ENCODE data around the gene VWA5B1.
"Not testable (repeated sequence)": the region's sequence is repeated elsewhere in the genome, so short reads cannot be mapped to it uniquely, and the experiment has no call there.

Gene VWA5B1, protein sequence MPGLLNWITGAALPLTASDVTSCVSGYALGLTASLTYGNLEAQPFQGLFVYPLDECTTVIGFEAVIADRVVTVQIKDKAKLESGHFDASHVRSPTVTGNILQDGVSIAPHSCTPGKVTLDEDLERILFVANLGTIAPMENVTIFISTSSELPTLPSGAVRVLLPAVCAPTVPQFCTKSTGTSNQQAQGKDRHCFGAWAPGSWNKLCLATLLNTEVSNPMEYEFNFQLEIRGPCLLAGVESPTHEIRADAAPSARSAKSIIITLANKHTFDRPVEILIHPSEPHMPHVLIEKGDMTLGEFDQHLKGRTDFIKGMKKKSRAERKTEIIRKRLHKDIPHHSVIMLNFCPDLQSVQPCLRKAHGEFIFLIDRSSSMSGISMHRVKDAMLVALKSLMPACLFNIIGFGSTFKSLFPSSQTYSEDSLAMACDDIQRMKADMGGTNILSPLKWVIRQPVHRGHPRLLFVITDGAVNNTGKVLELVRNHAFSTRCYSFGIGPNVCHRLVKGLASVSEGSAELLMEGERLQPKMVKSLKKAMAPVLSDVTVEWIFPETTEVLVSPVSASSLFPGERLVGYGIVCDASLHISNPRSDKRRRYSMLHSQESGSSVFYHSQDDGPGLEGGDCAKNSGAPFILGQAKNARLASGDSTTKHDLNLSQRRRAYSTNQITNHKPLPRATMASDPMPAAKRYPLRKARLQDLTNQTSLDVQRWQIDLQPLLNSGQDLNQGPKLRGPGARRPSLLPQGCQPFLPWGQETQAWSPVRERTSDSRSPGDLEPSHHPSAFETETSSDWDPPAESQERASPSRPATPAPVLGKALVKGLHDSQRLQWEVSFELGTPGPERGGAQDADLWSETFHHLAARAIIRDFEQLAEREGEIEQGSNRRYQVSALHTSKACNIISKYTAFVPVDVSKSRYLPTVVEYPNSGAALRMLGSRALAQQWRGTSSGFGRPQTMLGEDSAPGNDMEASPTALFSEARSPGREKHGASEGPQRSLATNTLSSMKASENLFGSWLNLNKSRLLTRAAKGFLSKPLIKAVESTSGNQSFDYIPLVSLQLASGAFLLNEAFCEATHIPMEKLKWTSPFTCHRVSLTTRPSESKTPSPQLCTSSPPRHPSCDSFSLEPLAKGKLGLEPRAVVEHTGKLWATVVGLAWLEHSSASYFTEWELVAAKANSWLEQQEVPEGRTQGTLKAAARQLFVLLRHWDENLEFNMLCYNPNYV

DNA sequence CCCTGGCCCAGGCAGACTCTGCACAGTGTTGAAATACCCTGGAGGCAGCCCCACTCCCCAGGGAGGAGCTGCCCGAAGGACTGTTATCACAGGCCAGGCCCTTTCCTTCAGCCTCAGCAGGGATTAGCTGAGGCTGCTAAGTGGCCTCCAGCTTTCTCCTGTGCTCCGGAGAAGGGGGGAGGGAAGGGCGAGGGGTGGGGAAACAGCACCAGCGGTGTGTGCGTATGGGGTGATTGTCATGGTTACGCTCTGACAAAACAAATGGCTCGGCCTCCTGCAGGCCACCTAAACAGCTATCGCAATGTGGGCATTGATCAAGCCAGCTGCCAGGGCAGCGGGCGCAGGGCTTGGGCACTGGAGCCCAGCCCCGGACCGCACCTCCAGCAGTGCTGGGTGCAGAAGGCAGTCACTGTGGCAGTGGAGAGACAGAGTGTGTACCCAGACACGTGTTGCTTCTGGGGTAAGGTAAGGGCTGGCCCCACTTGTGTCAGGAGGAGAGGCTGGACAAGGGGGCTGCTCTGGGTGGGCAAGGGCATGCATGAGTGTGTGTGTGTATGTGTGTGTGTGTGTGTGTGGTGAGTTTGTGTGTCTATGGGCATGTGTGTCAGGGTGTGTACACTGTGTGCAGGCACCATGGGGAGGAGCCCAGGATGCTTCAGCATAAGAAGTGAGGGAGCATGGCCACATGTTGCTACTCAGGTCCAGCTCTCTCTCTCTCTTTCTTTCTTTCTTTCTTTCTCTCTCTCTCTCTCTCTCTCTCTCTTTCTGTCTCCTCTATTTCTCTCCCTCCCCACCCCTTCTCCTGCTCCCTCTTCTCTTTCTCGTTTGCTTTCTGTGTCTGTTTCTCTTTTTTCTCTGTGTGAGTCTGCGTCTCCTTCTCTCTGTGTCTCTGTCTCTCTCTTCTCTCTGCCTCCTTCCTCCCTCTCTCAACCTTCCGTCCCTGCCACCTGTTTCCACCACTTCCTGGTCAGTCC is at the start of gene VWA5B1:
Gene VWA5B1, plus strand, starts transcription at position 252 of the 974 bp plus-strand sequence. CDS start 19,727 bp downstream, outside the sequence.
- DNase-seq: no peak

DNA sequence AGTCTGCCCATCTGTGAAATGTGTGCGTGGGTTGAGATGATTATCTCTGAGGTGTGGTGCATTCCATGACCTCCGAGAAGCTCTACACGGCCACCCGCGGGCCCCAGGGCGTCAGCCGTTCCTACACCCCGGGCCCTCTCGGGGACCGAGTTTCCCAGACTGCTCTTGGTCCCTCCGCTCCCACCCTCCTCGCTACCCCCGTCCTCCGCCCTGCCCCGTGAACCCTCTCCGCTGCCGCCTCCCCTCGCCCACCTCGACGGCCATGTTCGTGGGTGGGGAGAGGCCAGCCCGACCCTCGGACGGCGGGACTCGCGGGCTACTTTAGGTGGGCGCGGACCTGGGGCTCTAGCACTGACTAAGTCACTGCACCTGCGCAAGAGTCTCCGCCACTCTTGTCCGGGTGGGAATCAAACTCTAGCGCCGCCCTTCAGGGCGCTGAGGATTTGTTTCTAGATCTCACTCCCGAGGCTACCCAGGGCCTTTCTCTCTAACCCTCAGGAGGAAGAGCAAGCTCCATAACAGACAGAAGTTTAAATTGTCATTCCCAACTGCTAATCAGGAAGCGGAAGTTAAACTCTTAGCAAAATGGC is 47.7 kb upstream of the VWA5B1 start:
- DNase-seq: no peak

DNA sequence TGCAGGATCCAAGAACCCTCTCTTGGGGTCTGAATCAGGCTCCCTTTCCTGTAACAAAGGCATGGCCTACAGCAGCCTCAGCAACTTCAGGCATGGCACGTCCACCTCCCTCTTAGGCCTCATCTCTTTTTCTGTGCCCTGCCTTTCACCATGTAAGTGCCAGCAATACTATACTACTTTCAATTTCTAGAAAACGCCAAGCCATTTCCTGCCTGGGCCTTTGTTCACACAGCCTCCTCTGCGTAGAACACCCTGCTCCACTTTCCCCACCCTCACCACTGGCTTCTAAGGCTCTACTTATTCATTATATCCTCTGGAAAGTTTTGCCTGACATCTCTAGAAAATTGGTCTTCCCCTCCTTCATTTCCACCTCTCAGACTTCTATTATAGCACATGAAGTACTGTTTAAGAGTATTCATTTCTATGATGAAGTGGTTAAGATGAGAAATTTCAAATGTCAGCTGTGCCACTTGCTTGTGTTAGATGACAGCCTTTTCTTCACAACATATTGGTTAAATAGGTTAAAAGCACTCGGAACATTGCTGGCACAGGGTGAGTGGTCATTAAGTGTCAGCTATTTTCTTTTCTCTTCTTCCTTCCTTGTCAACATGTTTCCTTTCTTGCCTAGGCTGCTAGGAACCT is 41.6 kb upstream of the VWA5B1 start:
- no peak for DNase-seq

DNA sequence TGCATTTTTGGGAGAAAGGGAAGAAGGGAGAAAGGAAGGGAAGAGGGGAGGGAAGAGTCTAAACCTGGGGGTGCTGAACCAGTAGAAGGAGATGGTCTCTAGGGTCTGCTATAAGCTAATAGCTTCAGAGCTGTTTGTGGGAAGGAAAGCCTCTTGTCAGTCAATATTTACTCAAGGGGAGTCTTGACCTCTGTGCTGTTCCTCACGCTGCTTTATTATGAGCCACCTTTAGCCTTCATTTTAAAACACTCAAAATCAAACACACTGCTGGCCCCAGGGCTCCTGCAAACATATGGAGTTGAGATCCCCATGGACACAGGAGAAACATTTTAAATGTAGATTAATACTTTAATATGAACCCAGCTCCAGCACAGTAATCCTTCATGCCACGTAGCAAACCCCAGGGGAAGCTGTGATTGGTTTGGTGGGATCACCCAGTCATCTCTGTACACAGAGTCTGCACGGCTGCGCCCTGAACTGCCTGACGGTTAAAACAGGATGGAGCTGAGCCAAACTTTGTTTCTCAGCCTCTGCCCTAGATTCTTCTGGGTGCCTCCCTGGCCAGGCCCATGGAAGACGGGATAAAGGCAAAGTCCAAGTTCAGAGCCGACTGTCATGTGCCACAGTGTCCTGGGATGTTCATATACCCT is 40.2 kb upstream of the VWA5B1 start:
- peak; percentile 5 for DNase-seq

DNA sequence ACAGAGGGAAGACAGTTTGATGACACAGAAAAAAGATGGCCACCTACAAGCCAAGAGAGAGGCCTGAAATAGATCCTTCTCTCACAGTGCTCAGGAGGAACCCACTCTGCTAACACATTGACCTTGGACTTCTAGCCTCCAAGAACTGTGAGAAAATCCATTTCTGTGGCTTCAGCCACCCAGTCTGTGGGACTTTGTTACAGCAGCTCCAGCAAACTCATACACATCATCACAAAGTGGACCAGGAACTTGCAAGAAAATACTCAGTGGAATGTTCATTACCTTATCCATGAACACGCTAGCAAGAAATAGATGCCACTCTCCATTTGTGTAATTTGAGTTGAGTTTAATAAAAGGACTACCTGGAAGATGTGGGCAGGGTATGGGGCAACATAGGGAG is 38.1 kb upstream of the VWA5B1 start:
- DNase-seq: no peak

DNA sequence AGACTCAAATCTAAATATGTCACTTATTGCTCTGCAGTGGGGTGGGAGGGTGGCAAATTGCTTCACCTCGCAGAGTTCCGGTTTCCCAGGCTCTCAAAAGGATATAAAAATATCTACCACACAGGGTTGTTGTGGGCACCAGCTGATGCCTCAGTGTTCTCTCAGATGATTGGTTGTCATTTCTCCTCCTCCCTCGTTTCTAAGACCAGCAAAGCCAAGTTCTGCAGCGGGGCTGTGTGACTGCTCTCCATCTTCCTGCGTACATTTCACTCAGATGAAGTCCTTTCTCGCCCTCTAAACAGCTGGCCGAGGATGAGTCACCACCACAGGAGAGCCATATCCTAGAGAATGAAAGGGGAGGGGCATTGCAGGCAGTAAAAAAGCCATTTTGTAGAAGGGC is 35.0 kb upstream of the VWA5B1 start:
- no peak for DNase-seq

DNA sequence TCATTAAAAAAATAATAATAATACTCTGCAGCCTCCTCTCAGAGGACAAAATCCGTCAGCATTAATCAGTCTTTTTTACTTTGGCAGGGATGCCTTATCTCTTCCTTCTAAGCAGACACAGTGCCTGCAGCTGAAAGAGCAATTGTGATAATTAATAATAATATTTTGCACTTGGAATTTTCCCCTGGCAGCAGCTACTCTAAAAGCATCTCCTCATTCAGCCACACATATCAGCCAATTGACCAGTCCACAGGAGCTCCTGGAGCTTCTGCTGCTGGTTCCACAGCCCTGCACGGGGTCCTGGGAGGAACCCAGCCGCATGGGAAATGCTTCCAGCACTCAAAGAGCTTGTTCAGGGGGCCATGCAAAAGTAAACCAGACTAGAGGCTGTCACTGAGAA is 31.0 kb upstream of the VWA5B1 start:
- DNase-seq: no peak

DNA sequence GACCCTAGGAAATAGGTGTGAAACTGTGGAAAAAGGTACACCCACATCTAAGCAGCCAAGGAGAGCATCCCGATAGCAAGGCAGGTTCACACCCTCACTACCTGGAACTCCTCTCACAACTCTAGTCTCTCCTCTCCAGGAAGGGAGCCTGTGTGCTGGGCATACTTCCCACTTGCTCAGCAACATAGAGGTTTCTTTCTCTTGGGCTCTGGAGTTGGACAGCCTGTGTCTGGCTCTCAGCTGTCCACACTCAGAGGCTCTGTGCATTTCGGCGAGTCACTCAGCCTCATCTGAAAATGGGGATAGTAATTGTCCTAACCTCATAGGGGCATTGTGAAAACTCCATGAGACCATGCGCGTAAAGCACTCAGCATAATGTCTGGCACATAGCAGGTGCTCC is 29.6 kb upstream of the VWA5B1 start:
- DNase-seq: no peak

DNA sequence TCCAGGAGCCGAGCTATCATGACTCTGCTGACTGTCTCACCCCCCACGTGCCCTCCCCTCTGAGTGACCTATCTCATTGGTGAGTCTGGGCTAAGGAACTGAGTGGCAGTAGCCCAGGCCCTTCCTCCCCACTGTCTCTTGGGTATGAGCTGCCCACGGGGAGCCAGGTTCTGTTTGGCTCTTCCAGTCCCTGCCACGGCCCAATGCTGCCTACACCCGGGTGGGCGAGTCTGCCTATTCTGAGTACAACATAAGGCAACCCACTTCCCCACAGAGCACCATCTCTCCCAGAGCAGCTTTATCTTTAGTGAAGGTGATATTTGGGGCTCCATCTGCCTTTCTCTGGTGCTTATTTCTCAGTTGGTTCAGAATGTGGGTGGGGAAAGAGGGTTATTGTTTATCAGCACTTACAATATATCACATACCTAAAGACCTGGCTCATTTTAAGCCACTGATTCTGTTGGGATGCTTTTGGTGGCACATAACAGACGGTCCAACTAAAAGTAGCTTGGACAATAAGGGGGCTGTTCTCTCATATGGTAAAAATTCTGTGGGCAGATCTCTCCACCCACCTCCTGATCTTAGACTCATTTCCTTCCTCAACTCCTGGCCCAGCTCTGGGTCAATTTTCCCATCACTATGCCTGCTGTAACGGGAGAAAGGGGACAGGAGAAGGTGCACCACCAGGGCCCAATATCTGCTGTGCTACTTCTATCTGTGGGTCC is 27.7 kb upstream of the VWA5B1 start:
- DNase-seq: no peak

DNA sequence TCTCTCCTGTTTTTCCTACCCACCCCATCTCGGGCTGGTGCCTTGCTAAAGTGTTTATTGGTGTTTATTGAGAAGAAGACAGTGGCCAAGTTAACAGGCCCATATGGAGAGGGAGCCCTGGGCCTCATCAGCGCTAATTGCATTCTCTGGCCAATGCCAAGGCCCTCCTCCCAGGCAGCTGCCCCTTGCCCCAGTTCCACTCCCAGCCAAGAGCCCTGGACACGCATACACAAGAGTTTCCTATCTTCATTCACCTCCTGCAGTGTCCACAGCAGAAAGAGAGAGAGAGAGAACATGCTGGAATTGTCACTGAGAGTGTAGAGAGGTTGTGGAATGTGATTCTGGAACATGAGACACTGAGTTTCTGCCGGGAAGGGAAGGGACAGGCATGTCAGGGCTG is 25.4 kb upstream of the VWA5B1 start:
- no peak for DNase-seq

DNA sequence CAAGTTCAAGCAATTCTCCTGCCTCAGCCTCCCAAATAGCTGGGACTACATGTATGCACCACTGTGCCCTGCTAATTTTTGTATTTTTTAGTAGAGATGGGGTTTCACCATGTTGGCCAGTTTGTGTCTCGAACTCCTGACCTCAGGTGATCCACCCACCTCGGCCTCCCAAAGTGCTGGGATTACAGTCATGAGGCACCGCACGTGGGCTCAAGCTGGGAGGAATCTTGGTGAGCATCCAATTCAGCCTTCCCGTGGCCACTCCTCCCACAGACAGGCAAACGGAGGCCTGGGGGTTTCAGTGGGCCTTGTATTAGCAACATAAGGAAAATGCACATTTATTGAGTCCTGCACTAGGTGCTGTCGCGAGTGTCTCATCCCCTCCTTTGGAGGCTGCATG is 24.5 kb upstream of the VWA5B1 start:
- no peak for DNase-seq

DNA sequence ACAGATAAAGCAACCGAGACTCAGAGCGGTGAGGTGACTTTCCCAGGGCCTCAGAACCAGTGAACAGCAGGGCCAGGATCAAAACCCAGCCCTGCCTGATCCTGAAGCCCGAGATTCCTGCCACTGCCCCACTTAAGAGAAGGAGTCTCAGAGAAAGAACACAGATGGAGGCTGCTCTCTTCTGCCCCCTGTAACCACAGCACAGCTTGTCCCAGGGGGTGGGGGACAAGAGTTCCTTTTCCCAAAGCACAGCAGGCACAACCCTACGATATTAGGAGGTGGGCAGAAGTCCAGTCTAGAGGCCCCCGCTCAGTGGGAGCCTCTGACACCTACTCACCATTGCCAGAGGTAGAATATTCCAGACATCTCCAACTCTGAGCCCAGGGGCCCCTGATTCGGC is 24.0 kb upstream of the VWA5B1 start:
- DNase-seq: no peak

DNA sequence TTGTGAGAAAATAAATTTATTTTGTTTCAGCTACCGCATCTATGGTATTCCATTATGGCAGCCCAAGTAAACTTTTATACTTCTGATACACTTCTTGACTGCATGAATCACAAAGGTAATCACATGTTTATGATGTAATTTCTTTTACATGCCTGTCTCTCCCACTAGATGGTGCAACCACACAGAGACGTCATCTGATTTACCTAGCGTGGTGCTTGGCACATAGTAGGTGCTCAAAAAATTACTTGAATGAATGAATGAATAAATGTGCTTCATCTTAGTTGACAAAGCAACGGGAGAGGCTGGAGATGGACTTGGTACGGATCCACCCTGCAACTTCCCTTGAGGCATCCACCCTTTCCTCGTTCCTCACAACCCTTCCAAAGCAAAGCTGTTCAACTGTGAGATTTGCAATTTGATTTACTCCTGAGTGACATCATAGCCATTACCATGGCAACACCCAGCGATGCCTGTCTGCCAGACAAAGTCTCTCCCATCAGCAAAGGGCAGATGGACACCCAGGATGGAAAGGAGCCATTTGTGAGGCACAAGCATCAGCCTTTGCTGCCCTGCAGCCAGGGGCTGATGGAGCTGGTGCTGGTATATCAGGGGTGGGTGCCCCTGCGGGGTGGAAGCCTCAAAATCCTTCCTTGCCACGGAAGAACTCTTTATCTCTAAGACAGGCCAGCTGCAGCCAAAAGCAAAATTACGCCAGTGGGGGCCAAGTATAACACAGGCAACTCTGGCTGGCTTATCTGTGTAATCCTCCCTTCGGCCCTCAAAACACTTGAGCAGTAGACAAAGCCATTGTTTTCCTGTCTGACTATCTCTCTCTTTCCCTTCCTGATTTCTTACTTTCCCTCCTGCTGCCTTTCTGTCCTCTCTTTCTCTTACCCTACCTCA is 18.9 kb upstream of the VWA5B1 start:
- DNase-seq: no peak

DNA sequence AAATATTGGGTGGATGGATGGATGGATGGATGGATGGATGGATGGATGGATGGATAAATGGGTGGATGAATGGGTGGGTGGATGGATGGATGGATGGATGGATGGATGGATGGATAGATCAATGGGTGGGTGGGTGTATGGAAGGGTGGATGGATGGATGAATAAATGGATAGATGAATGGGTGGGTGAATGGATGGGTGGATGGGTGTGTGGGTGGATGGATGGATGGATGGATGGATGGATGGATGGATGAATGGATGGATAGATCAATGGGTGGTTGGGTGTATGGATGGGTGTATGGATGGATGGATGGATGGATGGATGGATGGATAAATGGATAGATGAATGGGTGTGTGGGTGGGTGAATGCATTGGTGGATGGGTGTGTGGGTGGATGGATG is 17.0 kb upstream of the VWA5B1 start:
- DNase-seq: not testable (repeated sequence)

DNA sequence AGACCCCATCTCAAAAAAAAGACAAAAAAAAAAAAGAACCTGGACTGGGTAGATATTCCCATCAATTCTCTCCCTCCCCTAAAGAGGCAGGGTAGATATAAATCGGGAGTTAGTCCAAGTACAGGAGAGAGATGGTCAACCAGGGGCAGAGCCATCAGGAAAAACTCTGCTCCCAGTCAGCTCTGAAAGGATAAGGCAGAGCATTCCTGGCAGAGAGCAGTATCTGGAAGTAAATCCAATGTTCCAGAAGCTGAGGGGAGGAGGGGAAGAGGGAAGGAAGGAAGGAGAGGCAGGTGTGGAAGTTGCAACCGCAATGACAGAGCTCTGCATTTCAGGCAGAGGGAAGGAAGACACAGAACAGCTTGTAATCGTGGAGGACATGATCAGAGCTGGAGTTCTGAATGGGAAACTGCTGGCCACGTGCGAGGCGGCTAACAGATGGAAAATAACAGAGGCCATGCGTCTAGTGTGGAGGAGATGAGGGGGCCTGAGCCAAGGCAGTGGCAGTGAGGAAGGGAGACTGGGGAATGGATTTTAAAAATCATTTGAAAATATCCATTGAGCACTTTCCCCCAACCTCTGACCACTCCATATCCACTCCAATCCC is 15.3 kb upstream of the VWA5B1 start:
- DNase-seq: no peak

DNA sequence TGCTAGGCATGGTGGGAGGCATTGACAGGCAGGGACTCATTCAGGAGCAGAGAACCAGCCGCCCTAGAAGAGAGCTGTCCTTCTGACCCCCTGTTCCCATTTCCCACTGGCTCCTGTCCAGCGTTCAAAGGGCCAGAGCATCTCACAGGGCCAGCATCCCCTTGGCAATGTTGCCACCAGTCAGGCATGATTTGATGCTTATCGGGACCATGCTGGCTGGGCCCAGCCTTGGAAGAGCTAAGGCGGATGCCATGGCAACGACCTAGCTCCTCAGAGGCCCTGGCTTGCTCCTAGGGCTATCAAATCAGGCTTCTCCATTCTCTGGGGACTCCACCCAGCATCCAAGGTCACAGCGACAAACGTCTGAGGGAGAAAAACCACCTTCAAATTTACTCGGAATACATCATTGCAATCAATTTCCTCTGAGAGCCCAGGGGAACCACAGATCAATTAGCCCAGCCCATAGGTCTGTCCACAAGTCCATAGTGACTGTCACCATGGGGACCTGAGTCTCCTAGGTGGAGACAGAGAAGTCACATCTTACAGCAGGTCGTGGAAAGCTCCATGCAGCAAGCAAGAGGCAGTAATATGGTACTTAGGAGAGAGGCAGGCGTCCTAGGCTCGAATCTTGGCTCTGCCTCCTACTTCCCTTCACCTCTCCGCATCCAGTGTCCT is 14.1 kb upstream of the VWA5B1 start:
- DNase-seq: no peak

DNA sequence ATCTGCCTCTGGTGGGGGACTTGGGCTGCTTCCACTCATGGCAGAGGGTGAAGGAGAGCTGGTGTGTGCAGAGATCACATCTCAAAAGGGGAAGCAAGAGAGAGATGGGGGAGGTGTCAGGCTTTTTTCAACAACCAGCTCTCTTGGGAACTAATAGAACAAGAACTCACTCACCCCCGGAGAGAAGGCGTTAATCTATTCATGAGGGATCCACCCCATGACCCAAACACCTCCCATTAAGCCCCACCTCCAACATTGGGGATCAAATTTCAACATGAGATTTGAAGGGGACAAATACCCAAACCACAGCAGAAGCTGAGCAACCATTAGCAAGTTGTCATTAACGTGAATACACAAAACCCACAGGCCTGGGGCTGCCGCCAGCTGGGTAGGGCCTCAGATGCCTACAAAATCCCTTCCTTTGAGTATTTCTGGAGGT is 12.0 kb upstream of the VWA5B1 start:
- DNase-seq: no peak

DNA sequence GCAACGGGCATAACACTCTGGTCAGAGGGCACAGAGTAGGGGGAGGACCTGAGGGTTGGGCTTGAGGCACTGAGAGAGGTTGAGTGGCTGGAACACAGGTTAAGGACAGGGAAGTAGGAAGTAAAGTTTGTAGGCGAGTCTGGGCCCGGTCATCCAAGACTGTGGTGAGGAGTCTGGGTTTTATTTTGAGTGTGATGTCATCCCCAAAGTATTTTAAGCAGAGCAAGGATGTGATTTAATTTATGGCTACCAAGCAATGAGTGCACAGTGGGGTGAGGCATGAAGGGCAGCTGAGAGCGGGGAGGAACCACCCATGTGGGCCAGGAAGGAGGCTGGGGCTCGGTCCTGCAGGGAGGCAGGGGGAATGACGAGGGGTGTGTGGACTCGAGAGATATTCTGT is 11.2 kb upstream of the VWA5B1 start:
- DNase-seq: no peak

Measured in NCI-H1105 treated with DMSO at 0.1 percent for 48 hours (cell line).